ENCODE data around the gene IQCH. TPM values are rescaled to one million over a fixed set of nuclear protein-coding genes. Genes with fewer than 3 reads are reported as not detected.
"Not testable (repeated sequence)": the region's sequence is repeated elsewhere in the genome, so short reads cannot be mapped to it uniquely, and the experiment has no call there.

The IQCH gene
- total RNA-seq, 1 donor from 2014 or later: 4.5 TPM

DNA sequence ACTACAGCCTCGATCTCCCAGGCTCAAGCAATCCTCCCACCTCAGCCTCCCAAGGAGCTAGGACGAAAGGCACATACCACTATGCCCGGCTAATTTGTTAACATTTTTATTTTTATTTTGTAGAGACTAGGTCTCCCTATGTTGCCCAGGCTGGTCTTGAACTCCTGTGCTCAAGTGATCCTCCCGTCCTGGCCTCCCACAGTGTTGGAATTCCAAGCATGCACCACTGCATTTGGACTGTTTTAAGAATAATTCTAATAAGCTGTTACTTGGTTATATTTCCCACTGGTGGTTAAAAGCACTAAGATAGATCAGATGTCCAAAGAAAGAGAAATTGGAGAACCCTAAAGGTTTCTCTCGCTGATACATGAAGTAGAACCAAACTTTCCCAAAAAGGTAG, 3.3 kb upstream of the IQCH start:
- Mint-ChIP-seq H3K36me3 (ENCODE audit: unreplicated experiment) (no peaks in the 10 kb centered on the region), H3K4me3 (ENCODE audit: unreplicated experiment) (no peak overlapping the region), H3K27me3 (ENCODE audit: unreplicated experiment) (peaks cover 2% of the 10 kb centered on the region), H3K9me3 (ENCODE audit: unreplicated experiment) (no peaks in the 10 kb centered on the region), H3K27ac (ENCODE audit: unreplicated experiment) (no peak overlapping the region), H3K4me1 (ENCODE audit: low read depth, unreplicated experiment) (no peaks in the 10 kb centered on the region)
- TF ChIP-seq CTCF (IDR thresholded peaks at IDR 0.05; ENCODE audit: partially characterized antibody, unreplicated experiment): no peak
- DNase-seq: no peak

DNA sequence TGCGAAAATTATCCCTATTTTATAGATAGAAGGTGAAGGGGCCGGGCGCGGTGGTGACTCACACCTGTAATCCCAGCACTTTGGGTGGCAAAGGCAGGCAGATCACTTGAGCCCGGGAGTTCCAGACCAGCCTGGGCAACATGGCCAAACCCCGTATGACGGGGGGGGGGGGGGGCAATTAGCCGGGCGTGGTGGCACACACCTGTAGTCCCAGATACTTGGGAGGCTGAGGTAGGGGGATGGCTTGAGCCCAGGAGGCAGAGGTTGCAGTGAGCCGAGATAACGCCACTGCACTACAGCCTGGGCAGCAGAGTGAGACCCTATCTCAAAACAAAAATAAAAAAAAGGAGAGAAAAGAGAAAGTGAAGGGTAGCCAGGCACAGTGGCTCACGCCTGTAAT, 1.5 kb upstream of the IQCH start:
- H3K9me3 Mint-ChIP-seq (ENCODE audit: unreplicated experiment): no peaks in the 10 kb centered on the region
- peaks cover 2% of the 10 kb centered on the region for H3K27me3 Mint-ChIP-seq (ENCODE audit: unreplicated experiment)
- TF ChIP-seq CTCF (IDR thresholded peaks at IDR 0.05; ENCODE audit: partially characterized antibody, unreplicated experiment): no peak
- no peak for DNase-seq
- H3K4me3 Mint-ChIP-seq (ENCODE audit: unreplicated experiment): peak overlapping the region; percentile 96
- no peaks in the 10 kb centered on the region for H3K36me3 Mint-ChIP-seq (ENCODE audit: unreplicated experiment)
- H3K4me1 Mint-ChIP-seq (ENCODE audit: low read depth, unreplicated experiment): no peaks in the 10 kb centered on the region
- peak overlapping the region; percentile 66 for H3K27ac Mint-ChIP-seq (ENCODE audit: unreplicated experiment)

GRCh38 chr15:67253549-67254237, 893 bp upstream of the IQCH start:
- no peaks in the 10 kb centered on the region for H3K9me3 Mint-ChIP-seq (ENCODE audit: unreplicated experiment)
- TF ChIP-seq CTCF (IDR thresholded peaks at IDR 0.05; ENCODE audit: partially characterized antibody, unreplicated experiment): no peak
- H3K4me1 Mint-ChIP-seq (ENCODE audit: low read depth, unreplicated experiment): no peaks in the 10 kb centered on the region
- H3K36me3 Mint-ChIP-seq (ENCODE audit: unreplicated experiment): no peaks in the 10 kb centered on the region
- peak overlapping the region; percentile 96 for H3K27ac Mint-ChIP-seq (ENCODE audit: unreplicated experiment)
- H3K27me3 Mint-ChIP-seq (ENCODE audit: unreplicated experiment): peaks cover 2% of the 10 kb centered on the region
- H3K4me3 Mint-ChIP-seq (ENCODE audit: unreplicated experiment): peak overlapping the region; percentile 96
- DNase-seq: no peak

GRCh38 chr15:67256051-67256450, 1.5 kb downstream of the IQCH start:
- DNase-seq: no peak
- H3K9me3 Mint-ChIP-seq (ENCODE audit: unreplicated experiment): no peaks in the 10 kb centered on the region
- TF ChIP-seq CTCF (IDR thresholded peaks at IDR 0.05; ENCODE audit: partially characterized antibody, unreplicated experiment): no peak
- no peaks in the 10 kb centered on the region for H3K36me3 Mint-ChIP-seq (ENCODE audit: unreplicated experiment)
- peak overlapping the region; percentile 69 for H3K4me3 Mint-ChIP-seq (ENCODE audit: unreplicated experiment)
- no peak overlapping the region for H3K27ac Mint-ChIP-seq (ENCODE audit: unreplicated experiment)
- H3K27me3 Mint-ChIP-seq (ENCODE audit: unreplicated experiment): peaks cover 2% of the 10 kb centered on the region
- H3K4me1 Mint-ChIP-seq (ENCODE audit: low read depth, unreplicated experiment): no peaks in the 10 kb centered on the region

- not testable (repeated sequence) for H3K27me3 Mint-ChIP-seq (ENCODE audit: unreplicated experiment); H3K27ac Mint-ChIP-seq (ENCODE audit: unreplicated experiment); H3K36me3 Mint-ChIP-seq (ENCODE audit: unreplicated experiment); DNase-seq; H3K4me3 Mint-ChIP-seq (ENCODE audit: unreplicated experiment); H3K4me1 Mint-ChIP-seq (ENCODE audit: low read depth, unreplicated experiment); H3K9me3 Mint-ChIP-seq (ENCODE audit: unreplicated experiment)
Measured at GRCh38 chr15:67258412-67258811, 3.8 kb downstream of the IQCH start.
